SHP77 treated with DMSO at 0.1 percent for 48 hours (cell line): Measurements from ENCODE around the gene GPR141.
"Not testable (repeated sequence)": the region's sequence is repeated elsewhere in the genome, so short reads cannot be mapped to it uniquely, and the experiment has no call there.

Source experiments
- DNase-seq: peaks from one replicate; lab custom pipeline; 2025; lab: John Stamatoyannopoulos, UW

Gene GPR141

DNA sequence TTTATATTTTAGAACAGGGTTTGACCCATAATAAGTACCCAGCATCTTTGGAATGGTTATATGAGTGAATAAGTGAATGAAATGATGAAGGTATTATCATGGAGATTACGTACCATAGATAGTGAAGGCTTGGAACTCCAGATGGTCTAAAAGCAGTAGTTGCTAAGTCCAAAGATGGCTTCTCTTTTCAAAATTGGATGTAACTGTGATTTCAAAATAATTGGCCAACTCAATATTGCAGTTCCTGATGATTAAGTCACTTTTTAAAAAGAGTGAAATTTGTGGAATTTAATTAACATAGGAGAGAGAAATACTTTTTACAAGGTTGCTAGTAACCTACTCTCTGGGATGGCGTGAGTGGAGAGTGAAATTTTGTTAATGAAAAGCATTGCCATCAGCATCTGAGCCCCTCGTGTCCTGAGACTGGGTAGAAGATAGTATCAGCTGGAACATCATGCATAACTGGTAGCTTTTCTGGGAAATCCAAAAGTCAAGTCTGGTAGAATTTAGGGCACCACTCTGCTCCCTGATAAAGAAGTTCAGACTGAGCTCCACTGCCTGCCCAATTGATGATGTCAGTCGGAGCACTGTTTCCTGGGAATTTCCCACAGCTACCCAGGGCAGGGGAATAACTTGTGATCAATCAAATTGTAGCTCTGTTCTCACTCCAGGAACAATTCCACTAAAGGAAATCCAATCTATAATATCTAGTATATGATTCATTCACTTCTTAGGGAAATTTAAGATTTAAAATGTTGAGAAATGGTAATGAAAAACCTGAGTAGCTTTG, 3.2 kb downstream of the GPR141 start:
- no peak for DNase-seq

DNA sequence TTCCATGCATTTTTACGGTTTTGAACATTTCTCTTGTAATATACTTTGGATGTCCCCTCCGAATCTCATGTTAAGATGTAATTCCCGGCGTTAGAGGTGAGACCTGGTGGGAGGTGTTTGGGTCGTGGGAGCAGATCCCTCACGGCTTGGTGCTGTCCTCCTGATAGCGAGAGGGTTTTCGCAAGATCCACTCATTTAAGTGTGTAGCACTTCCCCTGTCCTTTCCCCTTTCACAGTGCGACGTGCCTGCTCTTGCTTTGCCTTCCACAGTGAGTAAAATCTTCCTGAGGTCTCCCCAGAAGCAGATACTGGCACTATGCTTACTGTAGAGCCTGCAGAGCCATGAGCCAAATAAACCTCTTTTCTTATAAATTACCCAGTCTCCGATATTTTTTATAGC, 6.6 kb downstream of the GPR141 start:
- no peak for DNase-seq

DNA sequence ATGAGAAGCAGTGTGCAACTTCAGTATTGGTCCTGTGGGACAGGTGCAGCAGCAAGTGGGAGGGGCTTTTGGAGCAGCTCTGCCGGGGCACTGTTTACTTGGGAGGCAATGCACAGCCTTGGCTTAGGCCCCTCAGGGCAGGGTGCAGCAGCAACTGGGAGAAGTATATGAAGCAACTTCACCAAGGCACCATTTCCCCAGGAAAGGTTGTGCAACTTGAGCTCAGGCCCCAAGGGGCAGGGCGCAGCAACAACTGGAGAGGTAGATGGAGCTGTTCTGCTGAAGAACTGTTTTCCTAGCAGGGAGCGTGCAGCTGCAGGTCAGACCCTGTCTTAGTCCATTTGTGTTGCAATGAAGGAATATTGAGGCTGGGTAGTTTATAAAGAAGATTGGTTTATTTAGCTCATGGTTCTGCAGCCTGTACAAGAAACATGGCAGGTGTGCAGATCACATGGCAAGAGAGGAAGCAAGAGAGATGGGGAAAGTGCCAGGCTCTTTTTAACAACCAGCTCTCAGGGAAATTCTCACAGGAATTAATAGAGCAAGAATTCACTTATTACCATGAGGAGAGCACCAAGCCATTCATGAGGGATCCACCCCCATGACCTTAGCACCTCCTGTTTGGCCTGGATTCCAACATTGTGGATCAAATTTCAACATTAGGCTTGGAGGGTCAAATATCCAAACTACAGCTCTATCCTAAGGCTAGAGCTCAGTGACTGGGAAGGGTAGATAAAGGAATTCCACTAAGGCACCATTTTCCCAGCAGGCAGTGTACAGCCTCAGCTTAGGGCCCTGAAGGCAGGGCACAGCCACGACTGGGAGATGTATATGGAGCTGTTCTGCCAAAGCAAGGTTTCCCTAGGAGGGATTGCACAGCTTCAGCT, 10.9 kb downstream of the GPR141 start:
- no peak for DNase-seq

DNA sequence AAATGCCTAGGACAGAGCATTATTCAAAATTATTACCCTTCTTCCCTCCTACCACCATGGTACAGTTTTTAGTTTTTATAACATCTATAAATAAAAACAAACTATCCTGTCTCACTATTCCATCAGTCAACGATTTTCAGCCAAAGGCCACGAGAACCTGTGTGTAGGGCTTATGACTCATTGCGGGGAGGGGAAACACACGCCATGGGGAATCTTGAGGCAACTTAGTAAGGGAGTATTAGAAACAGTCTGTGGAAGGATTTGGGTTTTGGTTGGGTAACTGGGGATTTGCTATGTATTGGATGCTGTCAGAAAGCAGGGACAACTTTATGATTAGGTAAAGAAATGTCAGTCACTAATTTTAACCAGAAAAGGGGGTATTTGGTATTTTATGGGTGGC, 14.7 kb downstream of the GPR141 start:
- no peak for DNase-seq

- DNase-seq, result no peak
Observed at GRCh38 chr7:37698782-37699181, 15.2 kb downstream of the GPR141 start.

GRCh38 chr7:37701769-37702168, 18.2 kb downstream of the GPR141 start:
- DNase-seq, result no peak

GRCh38 chr7:37703361-37703760, 19.8 kb downstream of the GPR141 start:
- no peak for DNase-seq

GRCh38 chr7:37704328-37704833, 20.8 kb downstream of the GPR141 start:
- not testable (repeated sequence) for DNase-seq

GRCh38 chr7:37705976-37706375, 22.4 kb downstream of the GPR141 start:
- DNase-seq, result no peak

DNA sequence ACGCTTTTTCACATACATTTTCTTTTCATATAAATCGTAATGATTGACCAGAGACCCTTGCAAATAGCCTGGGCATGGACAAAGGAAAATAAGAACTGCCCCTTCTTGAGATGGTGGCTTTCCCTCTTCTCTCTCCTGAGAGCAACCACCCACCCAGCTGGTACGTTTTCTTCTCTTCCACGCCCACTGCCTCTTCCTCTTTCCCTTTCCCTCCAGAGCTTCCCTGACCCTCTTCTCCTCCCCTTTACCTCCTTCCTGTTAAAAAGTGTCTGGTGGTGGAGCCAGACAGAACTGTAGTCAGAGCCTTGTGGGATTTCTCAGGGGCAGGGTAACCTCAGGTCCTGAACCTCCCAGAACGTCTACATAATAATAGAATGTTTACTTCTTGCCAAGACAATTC, 23.2 kb downstream of the GPR141 start:
- DNase-seq, result no peak

- no peak for DNase-seq
Observed at GRCh38 chr7:37707754-37708485, 24.4 kb downstream of the GPR141 start.

- DNase-seq, result no peak
Observed at GRCh38 chr7:37709631-37710509, 26.3 kb downstream of the GPR141 start.

DNA sequence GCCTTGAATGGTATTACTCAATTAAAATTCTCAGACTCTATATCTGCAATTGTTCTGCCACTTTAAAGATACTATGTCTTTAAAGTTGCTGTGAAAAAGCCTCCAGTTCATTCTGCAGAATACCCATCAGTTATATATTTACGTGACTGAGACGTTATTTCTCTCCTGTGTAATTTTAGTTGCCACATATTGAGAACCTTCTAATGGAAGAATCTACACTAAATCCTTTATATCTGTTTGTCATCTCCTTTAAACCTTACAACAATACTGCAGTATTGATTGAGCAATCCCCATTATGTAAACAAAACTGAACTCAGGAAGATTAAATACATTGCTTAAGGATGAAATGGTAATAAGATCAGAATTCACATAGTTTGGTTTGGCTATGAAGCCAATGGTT, 30.0 kb downstream of the GPR141 start:
- no peak for DNase-seq

DNA sequence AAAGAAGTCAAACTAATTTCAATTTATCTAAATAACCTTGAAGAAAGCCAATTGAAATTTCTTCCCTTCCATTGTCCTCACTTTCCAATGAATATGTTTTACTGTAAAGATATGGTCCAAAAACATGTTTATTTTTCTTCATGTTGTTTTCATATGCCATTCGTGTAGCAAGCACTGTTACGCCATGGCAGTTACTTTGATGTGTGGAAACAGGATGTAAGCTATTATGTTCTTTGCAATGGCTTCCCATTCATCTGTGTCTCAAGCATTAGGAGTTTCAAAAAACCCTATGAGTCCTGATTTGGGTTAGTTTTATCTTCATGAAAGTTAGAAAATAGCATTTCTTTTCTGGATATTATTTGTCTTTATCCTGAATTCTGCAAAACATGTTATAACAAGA, 31.0 kb downstream of the GPR141 start:
- DNase-seq, result no peak

GRCh38 chr7:37718585-37718984, 35.0 kb downstream of the GPR141 start:
- DNase-seq, result no peak

GRCh38 chr7:37719077-37719476, 35.5 kb downstream of the GPR141 start:
- no peak for DNase-seq

GRCh38 chr7:37724732-37725131, 41.2 kb downstream of the GPR141 start:
- no peak for DNase-seq

DNA sequence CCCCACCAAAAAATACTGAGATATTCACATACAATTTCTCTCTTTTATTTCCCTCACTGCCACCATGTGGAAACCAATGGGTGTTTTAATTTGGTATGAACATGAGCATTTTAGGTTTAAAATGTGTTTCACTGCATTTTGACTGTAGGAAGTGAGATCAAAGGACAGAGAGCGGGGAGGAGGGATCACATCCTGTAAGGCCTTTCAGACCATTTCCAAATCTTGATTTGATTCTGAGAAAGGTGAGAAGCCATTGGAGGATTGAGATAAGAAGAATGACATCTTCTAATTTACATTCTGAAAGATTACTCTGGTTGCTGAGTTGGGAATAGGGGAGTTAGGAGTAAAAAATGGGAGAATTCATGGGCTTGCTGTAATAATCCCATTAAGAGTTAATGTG, 42.5 kb downstream of the GPR141 start:
- DNase-seq, result no peak

DNA sequence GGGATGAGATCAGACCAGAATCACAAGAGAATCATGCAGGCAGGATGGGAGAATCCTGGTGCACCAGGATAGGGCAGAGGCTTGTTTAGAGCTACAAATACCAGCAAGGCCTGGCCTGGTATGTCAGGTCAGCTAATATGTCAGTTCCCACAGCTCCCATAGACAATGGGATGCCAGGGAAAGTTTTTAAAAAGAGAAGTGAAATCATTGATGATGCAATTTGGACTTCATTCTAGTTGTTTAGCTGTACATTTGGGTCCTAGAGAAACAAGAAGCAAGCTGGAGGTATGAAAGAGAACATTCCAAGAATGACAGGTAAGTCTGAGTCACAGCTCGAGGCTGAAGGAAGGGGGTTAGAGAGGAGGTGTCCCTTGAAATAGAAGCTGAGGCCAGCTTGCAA, 45.2 kb downstream of the GPR141 start:
- DNase-seq, result no peak

GRCh38 chr7:37729181-37729580, 45.6 kb downstream of the GPR141 start:
- no peak for DNase-seq

GRCh38 chr7:37730501-37730900, 46.9 kb downstream of the GPR141 start:
- DNase-seq, result no peak
